GM12891 (cell line): ENCODE measurements around the gene FMN1.

Experiments
- DNase-seq: peaks from one replicate; pipeline ENCODE4 v3.0.0; 2011; ENCODE audit warnings: low spot score; ENCODE audit not compliant: insufficient read length
- FAIRE-seq: peaks from 2 replicates; lab custom pipeline; 2011; peaks lifted over from hg19 to GRCh38; lab: Jason Lieb, UNC
- PAX5 ChIP-seq: IDR thresholded peaks from 2 replicates; pipeline ENCODE4 v1.6.1; 2011; ENCODE audit warnings: low read length, moderate library complexity, mild to moderate bottlenecking; ENCODE audit not compliant: insufficient read depth, severe bottlenecking
- POLR2A ChIP-seq: IDR thresholded peaks from 2 replicates; pipeline ENCODE4 v1.6.1; 2011; ENCODE audit warnings: low read depth, low read length, control low read depth
- POLR2AphosphoS5 ChIP-seq: IDR thresholded peaks from 2 replicates; pipeline ENCODE4 v1.6.1; 2011; ENCODE audit warnings: low read depth, low read length, control low read depth
- POU2F2 ChIP-seq: IDR thresholded peaks from 2 replicates; pipeline ENCODE4 v1.6.1; 2011; ENCODE audit warnings: low read depth, mild to moderate bottlenecking, control low read depth, low read length, moderate library complexity
- SPI1 ChIP-seq: IDR thresholded peaks from 2 replicates; pipeline ENCODE4 v1.6.1; 2011; ENCODE audit warnings: low read depth, low read length, control low read depth
- TAF1 ChIP-seq: IDR thresholded peaks from 2 replicates; pipeline ENCODE4 v1.6.1; 2011; ENCODE audit warnings: low read depth, low read length, control low read depth

Gene FMN1

GRCh38 chr15:33200903-33201302 lies 6.4 kb upstream of the FMN1 start:
- DNase-seq (no peak), FAIRE-seq (no peak)
- TF ChIP-seq POLR2A, result no peak
- TF ChIP-seq POLR2AphosphoS5, result no peak
- no peak for TF ChIP-seq POU2F2
- TF ChIP-seq SPI1, result no peak
- no peak for TF ChIP-seq PAX5
- no peak for TF ChIP-seq TAF1

GRCh38 chr15:33200444-33200843 lies 5.9 kb upstream of the FMN1 start:
- no peak for DNase-seq
- no peak for FAIRE-seq

GRCh38 chr15:33198541-33198940 lies 4.0 kb upstream of the FMN1 start:
- TF ChIP-seq SPI1, result no peak
- TF ChIP-seq POU2F2, result no peak
- FAIRE-seq (no peak), DNase-seq (no peak)

More at GRCh38 chr15:33200444-33200843, 5.9 kb upstream of the FMN1 start:
- TF ChIP-seq TAF1 (no peak), POLR2A (no peak), SPI1 (no peak), PAX5 (no peak), POLR2AphosphoS5 (no peak), POU2F2 (no peak)

- TF ChIP-seq TAF1, result no peak
- TF ChIP-seq SPI1, result no peak
- DNase-seq, result no peak
- no peak for FAIRE-seq
Measured at GRCh38 chr15:33197636-33198035, 3.1 kb upstream of the FMN1 start.

GRCh38 chr15:33194237-33194636 lies 277 bp downstream of the FMN1 start:
- FAIRE-seq (no peak), DNase-seq (no peak)

GRCh38 chr15:33191591-33191990 lies 2.9 kb downstream of the FMN1 start:
- no peak for DNase-seq
- FAIRE-seq, result no peak
- TF ChIP-seq POLR2AphosphoS5 (no peak), PAX5 (no peak), SPI1 (no peak), POLR2A (no peak), TAF1 (no peak), POU2F2 (no peak)

More at GRCh38 chr15:33194237-33194636, 277 bp downstream of the FMN1 start:
- TF ChIP-seq POLR2AphosphoS5 (no peak), SPI1 (no peak)

GRCh38 chr15:33190539-33190938 lies 4.0 kb downstream of the FMN1 start:
- FAIRE-seq (no peak), DNase-seq (no peak)
- TF ChIP-seq SPI1, result no peak
- TF ChIP-seq PAX5, result no peak
- TF ChIP-seq TAF1, result no peak

GRCh38 chr15:33188641-33189257 lies 5.8 kb downstream of the FMN1 start:
- TF ChIP-seq TAF1, result no peak
- TF ChIP-seq SPI1, result peak; percentile 82
- DNase-seq (no peak), FAIRE-seq (peak; percentile 26)

- TF ChIP-seq SPI1 (no peak), POU2F2 (no peak), PAX5 (no peak), POLR2A (no peak)
- DNase-seq (no peak), FAIRE-seq (no peak)
Measured at GRCh38 chr15:33188159-33188558, 6.4 kb downstream of the FMN1 start.

GRCh38 chr15:33183334-33183733 lies 11.2 kb downstream of the FMN1 start:
- FAIRE-seq, result no peak
- no peak for TF ChIP-seq PAX5
- no peak for DNase-seq

- DNase-seq (no peak), FAIRE-seq (no peak)
Measured at GRCh38 chr15:33182926-33183325, 11.6 kb downstream of the FMN1 start.

More at GRCh38 chr15:33182926-33183325, 11.6 kb downstream of the FMN1 start:
- no peak for TF ChIP-seq POU2F2
- TF ChIP-seq SPI1, result no peak
- TF ChIP-seq POLR2AphosphoS5, result no peak
- TF ChIP-seq PAX5, result no peak
- no peak for TF ChIP-seq TAF1
- no peak for TF ChIP-seq POLR2A
